Muscle of leg (tissue), 11 donors: Measurements from ENCODE around the gene TAS2R40. TPM values are rescaled to one million over a fixed set of nuclear protein-coding genes. Genes with fewer than 3 reads are reported as not detected.

ENCODE experiments used
- DNase-seq: peaks from one replicate; pipeline ENCODE4 v3.0.0; 2013
- H3K27ac ChIP-seq: one replicate; pipeline ENCODE4 v1.5.1; 2013; ENCODE audit warnings: mild to moderate bottlenecking, low read length, control low read depth
- H3K27me3 ChIP-seq: one replicate; pipeline ENCODE4 v1.6.1; 2013; ENCODE audit warnings: low read length; ENCODE audit not compliant: control insufficient read depth, insufficient read depth
- H3K36me3 ChIP-seq: one replicate; pipeline ENCODE4 v1.6.1; 2013; ENCODE audit warnings: low read length; ENCODE audit not compliant: control insufficient read depth, insufficient read depth
- H3K4me1 ChIP-seq: one replicate; pipeline ENCODE4 v1.6.1; 2013; ENCODE audit warnings: low read length; ENCODE audit not compliant: control insufficient read depth, insufficient read depth
- H3K4me3 ChIP-seq: one replicate; pipeline ENCODE4 v1.5.1; 2013; ENCODE audit warnings: low read length, control low read depth
- H3K9me3 ChIP-seq: replicated peaks from 2 replicates; pipeline ENCODE4 v1.6.1; 2013; ENCODE audit warnings: low read depth, low read length; ENCODE audit not compliant: control insufficient read depth
- WGBS: methylation state at CpG from one replicate; pipeline ENCODE4 v1.1.5; 2013; ENCODE audit warnings: missing lambda C conversion rate; ENCODE audit not compliant: insufficient coverage; 5-methylcytosine and 5-hydroxymethylcytosine counted together
- polyA plus RNA-seq, 8 donors: library from polyadenylated mRNA; unstranded; fragments of 120-200 nt; gene quantifications; one replicate each; pipeline versions ENCODE4 v1.2.1 to v1.2.3, GENCODE V29; 2013; ENCODE audit warnings: inconsistent platforms in 1 of 8, low replicate concordance in 1 of 8; ENCODE audit not compliant: insufficient read length in 8 of 8, insufficient read depth in 1 of 8
- total RNA-seq: library from RNA; stranded (reverse); fragments of 120-200 nt; gene quantifications from one replicate; pipeline ENCODE4 v1.2.4, GENCODE V29; 2013

TAS2R40 gene
- total and polyA plus RNA-seq, 9 donors, result not detected

DNA sequence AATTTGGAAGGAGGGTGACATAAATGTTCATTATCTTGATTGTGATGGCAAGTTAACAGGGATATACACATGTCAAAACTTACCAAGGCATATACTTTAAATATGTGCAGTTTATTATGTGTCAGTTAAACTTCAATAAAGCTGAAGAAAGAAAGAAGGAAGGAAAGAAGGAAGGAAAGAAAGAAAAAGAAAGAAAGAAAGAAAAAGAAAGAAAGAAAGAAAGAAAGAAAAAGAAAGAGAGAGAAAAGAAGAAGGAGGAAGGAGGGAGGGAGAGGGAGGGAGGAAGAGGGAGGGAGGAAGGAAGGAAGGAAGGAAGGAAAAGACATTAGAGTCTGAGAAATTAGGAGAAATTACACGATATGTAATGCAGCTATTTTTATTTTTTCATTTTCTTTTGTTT is 25.5 kb downstream of the TAS2R40 start:
- Histone ChIP-seq H3K4me3 (no peak overlapping the region), H3K27me3 (no peaks in the 10 kb centered on the region), H3K4me1 (peaks cover 3% of the 10 kb centered on the region), H3K36me3 (no peaks in the 10 kb centered on the region), H3K27ac (no peak overlapping the region), H3K9me3 (no peaks in the 10 kb centered on the region)
- no peak for DNase-seq
- no CpG with 5 or more reads among the region's 1 CpG for WGBS

DNA sequence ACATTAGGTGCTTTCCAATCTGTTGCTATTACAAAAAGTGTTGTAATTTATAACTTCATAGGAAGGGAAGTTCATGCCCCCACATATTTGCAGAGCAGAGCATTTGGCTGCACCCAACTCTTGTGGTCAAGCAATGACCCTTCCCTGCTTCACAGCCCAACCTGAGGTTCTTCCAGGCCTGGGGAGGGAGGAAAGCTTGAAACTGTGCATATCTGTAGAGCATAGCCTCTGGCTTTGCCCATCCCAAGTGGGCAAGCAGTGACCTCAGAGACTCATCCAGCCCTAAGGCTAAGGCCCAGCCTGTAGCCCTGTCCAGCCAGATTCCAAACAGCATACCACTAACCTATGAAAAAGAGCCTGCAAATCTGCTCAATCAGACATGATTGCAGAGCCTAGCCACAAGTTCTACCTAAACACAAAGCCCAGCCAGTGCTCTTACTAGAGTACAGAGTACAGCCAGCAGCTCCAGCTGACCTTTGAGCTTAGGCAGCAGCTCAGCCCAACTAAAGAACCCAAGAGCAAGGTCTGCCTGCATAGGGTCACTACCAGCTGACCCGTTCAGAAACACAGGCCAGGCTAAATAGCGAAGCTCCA is 27.0 kb downstream of the TAS2R40 start:
- no peaks in the 10 kb centered on the region for H3K36me3 ChIP-seq
- H3K27ac ChIP-seq, result no peak overlapping the region
- H3K4me3 ChIP-seq, result no peak overlapping the region
- no peak for DNase-seq
- WGBS, result 73% methylated on average over 2 of the region's 2 CpGs
- H3K4me1 ChIP-seq, result no peaks in the 10 kb centered on the region
- H3K9me3 ChIP-seq, result peaks cover 2% of the 10 kb centered on the region
- H3K27me3 ChIP-seq, result no peaks in the 10 kb centered on the region

DNA sequence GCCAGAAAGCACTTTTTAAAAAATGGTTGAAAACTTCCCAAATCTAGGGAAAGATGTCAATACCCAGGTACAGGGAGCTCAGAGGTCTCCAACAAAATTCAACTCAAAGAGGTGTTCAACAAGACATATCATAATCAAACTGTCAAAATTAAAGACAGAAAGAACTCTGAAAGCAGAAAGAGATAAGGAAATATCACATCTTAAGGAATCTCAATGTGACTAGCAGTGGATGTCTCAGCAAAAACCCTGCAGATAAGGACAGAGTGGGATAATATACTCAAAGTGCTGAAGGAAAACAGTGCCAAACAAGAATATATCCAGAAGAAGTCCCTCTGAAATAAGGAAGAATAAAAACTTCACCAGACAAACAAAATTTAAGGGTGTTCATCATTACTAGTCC is 28.4 kb downstream of the TAS2R40 start:
- peaks cover 2% of the 10 kb centered on the region for H3K9me3 ChIP-seq
- DNase-seq, result no peak
- H3K4me1 ChIP-seq, result no peaks in the 10 kb centered on the region
- H3K36me3 ChIP-seq, result no peaks in the 10 kb centered on the region
- H3K27ac ChIP-seq, result no peak overlapping the region
- H3K4me3 ChIP-seq, result no peak overlapping the region
- no peaks in the 10 kb centered on the region for H3K27me3 ChIP-seq

DNA sequence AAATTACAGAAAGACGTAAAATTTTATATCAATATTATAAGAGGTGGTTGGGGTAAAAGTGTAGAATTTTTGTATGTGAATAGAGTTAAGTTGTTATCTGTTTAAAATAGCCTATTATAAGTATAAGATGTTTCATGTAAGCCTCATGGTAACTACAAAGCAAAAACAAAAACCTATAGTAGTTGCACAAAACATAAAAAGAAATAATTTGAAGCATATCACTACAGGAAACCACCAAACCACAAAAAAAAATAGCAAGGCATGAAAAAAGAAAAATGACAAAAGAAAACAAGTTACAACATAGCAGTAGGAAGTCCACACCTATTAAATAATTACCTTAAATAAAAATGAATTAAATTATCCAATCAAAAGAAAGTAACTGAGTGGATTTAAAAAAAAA is 29.0 kb downstream of the TAS2R40 start:
- H3K27me3 ChIP-seq, result no peaks in the 10 kb centered on the region
- no peak overlapping the region for H3K27ac ChIP-seq
- H3K36me3 ChIP-seq, result no peaks in the 10 kb centered on the region
- WGBS, result no CpG with 5 or more reads among the region's 1 CpG
- H3K4me3 ChIP-seq, result no peak overlapping the region
- H3K9me3 ChIP-seq, result peaks cover 2% of the 10 kb centered on the region
- no peaks in the 10 kb centered on the region for H3K4me1 ChIP-seq
- DNase-seq, result no peak

DNA sequence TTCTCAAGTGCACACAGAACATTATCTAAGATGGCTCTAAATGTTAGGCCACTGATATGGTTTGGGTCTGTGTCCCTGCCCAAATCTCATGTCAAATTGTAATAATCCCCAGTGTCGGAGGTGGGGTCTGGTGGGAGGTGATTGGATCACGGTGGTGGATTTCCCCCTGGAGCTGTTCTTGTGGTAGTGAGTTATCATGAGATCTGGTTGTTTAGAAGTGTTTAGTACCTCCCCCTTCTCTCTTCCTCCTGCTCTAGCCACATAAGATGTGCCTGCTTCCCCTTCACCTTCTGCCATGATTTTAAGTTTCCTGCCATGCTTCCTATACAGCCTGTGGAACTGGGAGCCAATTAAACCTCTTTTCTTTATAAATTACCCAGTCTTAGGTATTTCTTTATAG is 30.2 kb downstream of the TAS2R40 start:
- H3K4me1 ChIP-seq, result no peaks in the 10 kb centered on the region
- no peak overlapping the region for H3K4me3 ChIP-seq
- no peak overlapping the region for H3K27ac ChIP-seq
- DNase-seq, result no peak
- no peaks in the 10 kb centered on the region for H3K36me3 ChIP-seq
- 100% methylated on average over 1 of the region's 2 CpGs for WGBS
- no peaks in the 10 kb centered on the region for H3K27me3 ChIP-seq
- peaks cover 2% of the 10 kb centered on the region for H3K9me3 ChIP-seq

GRCh38 chr7:143255564-143255963 is 33.7 kb downstream of the TAS2R40 start:
- peaks cover 2% of the 10 kb centered on the region for H3K9me3 ChIP-seq
- DNase-seq, result no peak
- no CpG with 5 or more reads among the region's 3 CpGs for WGBS
- H3K27me3 ChIP-seq, result no peaks in the 10 kb centered on the region
- H3K4me3 ChIP-seq, result no peak overlapping the region
- no peaks in the 10 kb centered on the region for H3K4me1 ChIP-seq
- no peak overlapping the region for H3K27ac ChIP-seq
- no peaks in the 10 kb centered on the region for H3K36me3 ChIP-seq

DNA sequence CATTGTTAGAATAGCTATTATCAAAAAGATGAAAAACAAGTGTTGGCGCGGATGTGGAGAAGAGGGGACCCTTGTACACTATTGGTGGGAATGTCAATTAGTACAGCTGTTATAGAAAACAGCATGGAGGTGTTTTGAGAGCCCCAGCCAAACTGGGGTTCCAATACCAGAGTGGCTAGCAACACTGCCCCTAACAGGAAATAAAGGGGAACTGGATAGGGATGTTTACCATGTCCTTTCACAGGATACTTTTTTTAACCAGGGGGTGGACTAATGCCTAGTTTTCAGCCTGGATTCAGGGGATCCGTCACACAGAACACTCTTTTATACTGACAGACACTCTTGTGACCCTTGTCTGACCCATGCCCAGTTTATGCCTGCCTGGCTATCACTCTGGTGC is 34.5 kb downstream of the TAS2R40 start:
- no peak for DNase-seq
- no peaks in the 10 kb centered on the region for H3K27me3 ChIP-seq
- WGBS, result 71% methylated on average over 1 of the region's 3 CpGs
- H3K9me3 ChIP-seq, result peaks cover 2% of the 10 kb centered on the region
- no peak overlapping the region for H3K4me3 ChIP-seq
- H3K36me3 ChIP-seq, result no peaks in the 10 kb centered on the region
- H3K4me1 ChIP-seq, result no peaks in the 10 kb centered on the region
- no peak overlapping the region for H3K27ac ChIP-seq

DNA sequence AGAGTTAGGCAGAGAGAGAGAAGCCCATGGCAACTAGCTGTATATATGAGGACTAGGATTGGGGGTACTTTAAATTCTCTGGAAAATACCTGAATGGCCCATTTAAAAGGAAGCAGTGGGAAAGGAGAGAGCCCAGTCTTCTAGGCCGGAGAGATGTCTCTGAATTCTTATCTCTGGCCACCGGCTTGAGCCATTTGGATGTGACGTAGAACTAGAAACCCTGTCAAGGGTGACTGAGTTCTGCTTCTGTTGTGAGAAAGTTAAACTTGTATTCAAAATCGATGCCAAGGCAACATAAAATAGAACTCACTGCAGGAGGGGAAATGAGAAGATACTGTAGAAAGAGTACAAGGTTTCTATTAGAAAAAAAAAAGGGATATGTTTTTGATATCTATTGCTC is 35.1 kb downstream of the TAS2R40 start:
- Histone ChIP-seq H3K9me3 (peaks cover 2% of the 10 kb centered on the region), H3K4me1 (no peaks in the 10 kb centered on the region), H3K4me3 (no peak overlapping the region), H3K27ac (no peak overlapping the region), H3K27me3 (no peaks in the 10 kb centered on the region), H3K36me3 (no peaks in the 10 kb centered on the region)
- WGBS, result 94% methylated on average over 3 of the region's 4 CpGs
- no peak for DNase-seq

DNA sequence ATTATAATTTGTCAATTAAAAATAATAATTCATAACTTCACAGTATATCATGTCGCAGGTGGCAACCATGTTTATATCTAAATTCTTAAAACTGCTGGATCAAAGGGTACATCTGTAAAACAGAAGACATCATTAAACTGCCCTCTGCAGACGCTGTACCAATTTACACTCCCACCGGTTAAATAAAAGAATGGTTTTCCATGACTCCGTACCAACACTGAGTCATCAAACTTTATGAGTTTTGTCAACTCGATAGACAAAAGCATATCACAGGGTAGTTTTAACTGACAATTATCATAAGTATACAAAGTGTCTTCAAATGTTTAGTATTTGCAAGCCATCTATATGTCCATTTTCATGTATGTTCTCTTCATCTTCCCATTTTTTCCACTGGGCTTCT is 35.7 kb downstream of the TAS2R40 start:
- H3K4me3 ChIP-seq, result no peak overlapping the region
- WGBS, result no CpG with 5 or more reads among the region's 5 CpGs

DNA sequence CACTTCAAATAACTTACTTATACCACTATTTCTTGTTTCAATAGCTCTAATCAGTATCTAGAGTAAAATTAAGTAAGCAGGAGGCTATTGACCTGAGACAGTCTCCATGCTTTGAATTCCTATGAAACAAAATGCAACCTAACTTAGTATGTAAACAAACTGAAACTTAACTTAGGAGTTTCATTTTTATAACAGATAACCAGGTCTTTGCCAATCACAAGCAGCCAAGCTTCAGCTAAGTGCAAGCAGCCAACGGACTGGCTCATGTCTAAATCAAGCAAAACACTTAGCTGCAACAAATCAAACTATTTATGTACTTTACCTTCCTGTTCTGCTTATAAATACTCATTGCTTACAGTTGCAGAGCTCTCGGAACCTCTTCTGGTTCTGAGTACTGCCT is 37.0 kb downstream of the TAS2R40 start:
- Histone ChIP-seq H3K27ac (no peak overlapping the region), H3K4me1 (peaks cover 6% of the 10 kb centered on the region), H3K27me3 (no peaks in the 10 kb centered on the region), H3K4me3 (no peak overlapping the region), H3K9me3 (no peaks in the 10 kb centered on the region), H3K36me3 (no peaks in the 10 kb centered on the region)
- DNase-seq, result no peak
- WGBS, result 60% methylated on average over 1 of the region's 2 CpGs

More for the DNA sequence above, 35.7 kb downstream of the TAS2R40 start:
- Histone ChIP-seq H3K27me3 (no peaks in the 10 kb centered on the region), H3K4me1 (peaks cover under 1% of the 10 kb centered on the region), H3K36me3 (no peaks in the 10 kb centered on the region), H3K27ac (no peak overlapping the region), H3K9me3 (peaks cover 2% of the 10 kb centered on the region)
- no peak for DNase-seq

- Histone ChIP-seq H3K4me1 (peaks cover 15% of the 10 kb centered on the region), H3K27ac (no peak overlapping the region), H3K4me3 (no peak overlapping the region), H3K36me3 (peaks cover 2% of the 10 kb centered on the region), H3K27me3 (no peaks in the 10 kb centered on the region), H3K9me3 (no peaks in the 10 kb centered on the region)
- no peak for DNase-seq
- no CpG with 5 or more reads among the region's 2 CpGs for WGBS
Measured at GRCh38 chr7:143259765-143260164, 37.9 kb downstream of the TAS2R40 start.
